Heart right ventricle (tissue), 16 donors: ENCODE measurements around the gene CDC42BPA. TPM values are rescaled to one million over a fixed set of nuclear protein-coding genes. Genes with fewer than 3 reads are reported as not detected.
"Not testable (repeated sequence)": the region's sequence is repeated elsewhere in the genome, so short reads cannot be mapped to it uniquely, and the experiment has no call there.

ENCODE experiments used
- ATAC-seq, 8 donors: fragments of 200-7000 bp; cut with Tn5 transposase; one replicate each; pipeline ENCODE4 v1.9.1; 2020; ENCODE audit warnings: mild to moderate bottlenecking in 8 of 8, moderate library complexity in 8 of 8, moderate number of reproducible peaks in 1 of 8
- DNase-seq, 2 donors: peaks; one replicate each; pipeline ENCODE4 v3.0.0-alpha.2; 2020
- H3K27ac ChIP-seq, 10 donors: fragments of 200-600 bp; sonication (generic) in 2 of 10; one replicate each; pipeline versions ENCODE4 v1.5.0 to v1.8.0; 2020 to 2022; ENCODE audit warnings: mild to moderate bottlenecking in 3 of 10
- H3K27me3 ChIP-seq, 7 donors: fragments of 200-600 bp; one replicate each; pipeline ENCODE4 v1.8.0; 2021 to 2022; ENCODE audit warnings: mild to moderate bottlenecking in 2 of 7
- H3K36me3 ChIP-seq, 9 donors: fragments of 200-600 bp; sonication (generic) in 1 of 9; one replicate each; pipeline versions ENCODE4 v1.5.0 to v1.8.0; 2020 to 2022; ENCODE audit warnings: mild to moderate bottlenecking in 2 of 9
- H3K4me1 ChIP-seq, 9 donors: fragments of 200-600 bp; sonication (generic) in 1 of 9; one replicate each; pipeline versions ENCODE4 v1.5.0 to v1.8.0; 2020 to 2022; ENCODE audit warnings: mild to moderate bottlenecking in 4 of 9
- H3K4me3 ChIP-seq, 10 donors: fragments of 200-600 bp; sonication (generic) in 2 of 10; one replicate each; pipeline versions ENCODE4 v1.5.0 to v1.8.0; 2020 to 2022; ENCODE audit warnings: mild to moderate bottlenecking in 7 of 10, moderate library complexity in 2 of 10
- H3K9me3 ChIP-seq, 11 donors: fragments of 200-600 bp in 10 of 11; sonication (generic) in 2 of 11; one replicate each; pipeline versions ENCODE4 v1.5.0 to v1.8.0; 2013 to 2022; ENCODE audit warnings: mild to moderate bottlenecking in 2 of 11, control low read depth in 1 of 11, moderate library complexity in 1 of 11
- WGBS, 2 donors: extraction: QIAGEN DNeasy Blood & Tissue Kit; methylation state at CpG; one replicate each; pipeline ENCODE4 v1.1.7; 2013; ENCODE audit warnings: inconsistent platforms in 1 of 2; 5-methylcytosine and 5-hydroxymethylcytosine counted together
- intact Hi-C, 10 donors: fragments of 100-400 bp; cut with DNase I; formaldehyde crosslinking; loops; one replicate each; pipeline versions ENCODE4 v1.11.1 to v1.14.2; 2022
- polyA plus RNA-seq, 2 donors: library from polyadenylated mRNA; stranded (reverse); fragments of 200-250 nt; gene quantifications; one replicate each; pipeline ENCODE4 v1.2.3, GENCODE V29; 2013
- total RNA-seq, 10 donors: library from RNA; stranded (reverse); fragmentation: NEBNext Ultra II Directional in 3 of 10; extraction: Animal tissue kit (Norgen Biotek cat#: 25700) in 3 of 10; gene quantifications; one replicate each; pipeline versions ENCODE4 v1.2.1 to v1.2.4, GENCODE V29; 2021 to 2023
- TF ChIP-seq, protein P1 (sequence below), 9 donors: fragments of 200-600 bp; sonication (generic) in 2 of 9; IDR thresholded peaks; one replicate each; pipeline versions ENCODE4 v1.5.0 to v1.8.0; 2021 to 2022; ENCODE audit warnings: antibody characterized with exemption in 9 of 9, mild to moderate bottlenecking in 5 of 9, moderate library complexity in 1 of 9
- donor health status: Arrhythmogenic right ventricular cardiomyopathy.
- donor health status: ischemic (EF 13 %, LVEDD 7.1; RV severe dilation, severe dysfunction).
- donor health status: healthy with polysubstance abuse.
- donor health status: DM: no; HTN: yes; CAD: no.
- donor health status: DM: no; HTN: no; CAD: no.
- donor health status: ischemic (EF 25% LVEDD 6.9; RV normal size, moderate dysfunction).
- donor health status: ischemic (EF 25% LVEDD 5.7; RV mildly dilated, moderate dysfunction).
- donor health status: healthy.
- donor health status: DM: yes; HTN: yes; CAD: no.
- donor health status: Ischemic cardiomyopathy.
- donor health status: ischemic (EF 35%, LVEDD 5.7; RV mildly dilated, moderate dysfunction).
- donor health status: nonischemic (EF 11% LVEDD 7.7; RV severe dilation, severe dysfunction).
- donor health status: DM: yes; HTN: yes; CAD: no.
- donor health status: PGD.
- donor health status: ischemic (EF 29% LVEDD 5.4; RV normal size, mild dysfunction).
- donor health status: nonischemic (EF 23%, LVEDD 6.1; RV moderate dilation, normal function).

Gene CDC42BPA
- total and polyA plus RNA-seq, 12 donors = 8.6 to 39.5 (median 31.5) TPM

DNA sequence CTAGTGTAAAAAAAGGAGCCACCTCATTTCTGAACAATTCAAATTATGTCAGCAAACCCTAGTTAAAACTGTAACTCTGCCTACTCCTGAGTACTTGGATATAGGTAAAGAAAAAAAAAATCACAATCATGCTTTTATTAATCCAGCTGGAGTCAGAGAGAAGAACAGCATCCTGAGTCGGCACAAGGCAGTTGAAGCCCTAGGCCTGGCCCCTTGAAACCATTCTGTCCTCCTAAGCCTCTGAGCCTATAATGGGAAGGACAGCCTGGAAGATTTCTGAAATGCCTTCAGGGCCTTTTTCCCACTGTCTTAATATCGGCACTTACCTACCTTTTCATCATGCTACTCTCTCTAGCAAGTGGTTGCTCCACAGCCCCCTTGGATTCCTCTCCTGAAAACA, 32.5 kb downstream of the CDC42BPA start:
- intact Hi-C loops = no loop called here
- Histone ChIP-seq H3K4me3 (no peak overlapping the region), H3K9me3 (peaks cover 0 to 15% (median 12%) of the 10 kb centered on the region in 11 donors), H3K4me1 (peaks cover 0 to 24% (median 3%) of the 10 kb centered on the region in 9 donors), H3K27ac (no peak overlapping the region), H3K36me3 (peaks cover 0 to 5% (median 0%) of the 10 kb centered on the region in 9 donors), H3K27me3 (no peaks in the 10 kb centered on the region)
- 96 to 100% methylated on average over 2 of the region's 2 CpGs for whole genome bisulfite sequencing, 2 donors
- no peak for ATAC-seq
- no peak for DNase-seq
- TF ChIP-seq, protein P1, sequence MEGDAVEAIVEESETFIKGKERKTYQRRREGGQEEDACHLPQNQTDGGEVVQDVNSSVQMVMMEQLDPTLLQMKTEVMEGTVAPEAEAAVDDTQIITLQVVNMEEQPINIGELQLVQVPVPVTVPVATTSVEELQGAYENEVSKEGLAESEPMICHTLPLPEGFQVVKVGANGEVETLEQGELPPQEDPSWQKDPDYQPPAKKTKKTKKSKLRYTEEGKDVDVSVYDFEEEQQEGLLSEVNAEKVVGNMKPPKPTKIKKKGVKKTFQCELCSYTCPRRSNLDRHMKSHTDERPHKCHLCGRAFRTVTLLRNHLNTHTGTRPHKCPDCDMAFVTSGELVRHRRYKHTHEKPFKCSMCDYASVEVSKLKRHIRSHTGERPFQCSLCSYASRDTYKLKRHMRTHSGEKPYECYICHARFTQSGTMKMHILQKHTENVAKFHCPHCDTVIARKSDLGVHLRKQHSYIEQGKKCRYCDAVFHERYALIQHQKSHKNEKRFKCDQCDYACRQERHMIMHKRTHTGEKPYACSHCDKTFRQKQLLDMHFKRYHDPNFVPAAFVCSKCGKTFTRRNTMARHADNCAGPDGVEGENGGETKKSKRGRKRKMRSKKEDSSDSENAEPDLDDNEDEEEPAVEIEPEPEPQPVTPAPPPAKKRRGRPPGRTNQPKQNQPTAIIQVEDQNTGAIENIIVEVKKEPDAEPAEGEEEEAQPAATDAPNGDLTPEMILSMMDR (IDR thresholded peaks at IDR 0.05) = no peak

DNA sequence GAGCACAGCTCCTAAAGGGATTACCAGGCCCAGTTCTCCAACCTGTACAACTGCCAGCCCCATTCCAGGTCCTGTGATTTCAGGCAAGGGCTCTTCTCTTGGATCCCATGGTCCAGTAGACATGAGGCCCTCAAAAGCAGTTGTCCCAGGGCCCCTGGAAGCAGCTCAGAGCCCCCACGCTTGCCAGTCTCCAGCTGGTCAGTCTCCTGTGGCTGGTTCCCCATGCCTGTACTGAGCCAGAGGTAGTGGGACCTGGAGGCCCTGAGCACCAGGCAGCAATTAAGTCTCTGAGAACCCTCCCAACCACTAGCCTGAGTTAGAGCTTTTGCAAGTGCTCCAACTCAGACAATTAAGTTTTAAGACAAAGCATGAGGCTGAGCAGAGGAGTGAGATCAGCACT, 36.9 kb downstream of the CDC42BPA start:
- Histone ChIP-seq H3K4me1 (peaks cover 0 to 31% (median 3%) of the 10 kb centered on the region in 9 donors), H3K4me3 (no peak overlapping the region), H3K9me3 (peaks cover 0 to 13% (median 11%) of the 10 kb centered on the region in 11 donors), H3K27ac (no peak overlapping the region), H3K27me3 (no peaks in the 10 kb centered on the region), H3K36me3 (peaks cover 0 to 5% (median 0%) of the 10 kb centered on the region in 9 donors)
- intact Hi-C loops = no loop called here
- 91 to 94% methylated on average over 1 of the region's 1 CpG for WGBS, 2 donors
- peak in 2 of 8 donors; percentile 18 to 41 for ATAC-seq
- DNase-seq = no peak
- TF ChIP-seq, protein P1 (IDR thresholded peaks at IDR 0.05) = no peak

DNA sequence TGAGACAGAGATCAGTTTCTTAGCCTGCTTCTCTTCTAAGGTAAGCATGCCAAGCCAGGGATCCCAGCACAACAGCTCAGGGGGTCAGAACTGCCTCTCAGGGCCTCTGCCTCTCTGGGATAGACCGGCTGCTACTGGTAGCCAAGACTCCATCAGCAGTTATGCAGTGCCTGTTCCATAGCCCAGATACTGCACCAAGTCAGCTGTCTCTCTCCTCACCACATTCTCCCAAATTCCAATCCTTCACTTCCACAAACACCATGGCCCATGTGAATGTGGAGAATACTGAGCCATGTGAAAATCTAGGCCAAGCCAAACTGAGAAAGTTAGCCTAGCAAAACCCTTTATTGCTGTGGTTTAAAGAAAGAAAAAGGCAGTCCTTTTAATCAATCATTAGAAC, 37.5 kb downstream of the CDC42BPA start:
- DNase-seq (no peak), ATAC-seq (no peak)
- H3K9me3 ChIP-seq = peaks cover 0 to 8% (median 5%) of the 10 kb centered on the region in 11 donors
- no peak overlapping the region for H3K4me3 ChIP-seq
- H3K4me1 ChIP-seq = peaks cover 0 to 31% (median 3%) of the 10 kb centered on the region in 9 donors
- WGBS, 2 donors = 86 to 97% methylated on average over 1 of the region's 1 CpG
- no peak overlapping the region for H3K27ac ChIP-seq
- H3K27me3 ChIP-seq = no peaks in the 10 kb centered on the region
- H3K36me3 ChIP-seq = peaks cover 0 to 2% (median 0%) of the 10 kb centered on the region in 9 donors
- TF ChIP-seq, protein P1 (IDR thresholded peaks at IDR 0.05) = no peak
- intact Hi-C loops = no loop called here

DNA sequence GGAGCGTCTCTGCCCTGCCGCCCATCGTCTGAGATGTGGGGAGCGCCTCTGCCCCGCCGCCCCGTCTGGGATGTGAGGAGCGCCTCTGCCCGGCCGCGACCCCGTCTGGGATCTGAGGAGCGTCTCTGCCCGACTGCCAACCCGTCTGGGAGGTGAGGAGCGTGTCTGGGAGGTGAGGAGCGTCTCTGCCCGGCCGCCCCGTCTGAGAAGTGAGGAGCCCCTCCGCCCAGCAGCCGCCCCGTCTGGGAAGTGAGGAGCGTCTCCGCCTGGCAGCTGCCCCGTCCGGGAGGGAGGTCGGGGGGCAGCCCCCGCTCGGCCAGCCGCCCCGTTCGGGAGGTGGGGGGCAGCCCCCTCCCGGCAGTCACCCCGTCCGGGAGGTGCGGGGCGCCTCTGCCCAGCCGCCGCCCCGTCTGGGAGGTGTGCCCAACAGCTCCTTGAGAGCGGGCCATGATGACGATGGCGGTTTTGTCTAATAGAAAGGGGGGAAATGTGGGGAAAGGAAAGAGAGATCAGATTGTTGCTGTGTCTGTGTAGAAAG, 42.1 kb downstream of the CDC42BPA start:
- H3K4me3 ChIP-seq, ATAC-seq, H3K9me3 ChIP-seq, H3K36me3 ChIP-seq, H3K27ac ChIP-seq, intact Hi-C loops, DNase-seq, H3K27me3 ChIP-seq: not testable (repeated sequence)
- peaks cover 0 to 17% (median 0%) of the 10 kb centered on the region in 9 donors for H3K4me1 ChIP-seq
- 94 to 99% methylated on average over 39 to 44 of the region's 44 CpGs for WGBS, 2 donors

DNA sequence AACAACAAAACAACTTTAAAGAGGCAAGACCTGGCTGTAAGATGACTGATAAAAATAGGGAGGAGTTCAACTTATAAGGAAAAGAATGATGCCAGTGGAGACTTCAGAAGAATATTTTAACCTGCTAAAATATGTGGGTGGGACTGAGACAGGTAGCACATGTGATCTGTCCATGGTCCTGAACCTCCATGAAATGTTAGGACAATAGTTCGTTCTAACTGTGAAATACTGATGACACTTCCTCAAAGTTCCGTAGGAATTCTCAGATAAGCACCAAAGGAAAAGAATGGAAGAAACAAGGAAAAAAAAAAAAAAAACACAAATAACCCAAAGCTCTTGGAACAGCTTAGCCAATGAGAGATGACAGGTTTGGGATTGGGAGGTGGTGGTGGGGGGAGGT, 44.7 kb downstream of the CDC42BPA start:
- H3K9me3 ChIP-seq = no peaks in the 10 kb centered on the region
- ATAC-seq = no peak
- no peaks in the 10 kb centered on the region for H3K27me3 ChIP-seq
- no peak overlapping the region for H3K4me3 ChIP-seq
- peaks cover 0 to 19% (median 8%) of the 10 kb centered on the region in 9 donors for H3K4me1 ChIP-seq
- H3K27ac ChIP-seq = no peak overlapping the region
- no peaks in the 10 kb centered on the region for H3K36me3 ChIP-seq
- intact Hi-C loops = no loop called here
- TF ChIP-seq, protein P1 (IDR thresholded peaks at IDR 0.05) = no peak
- no peak for DNase-seq
- 17 to 22% methylated on average over 2 of the region's 2 CpGs for WGBS, 2 donors
